ENCODE measurements around the gene GJD4. TPM values are rescaled to one million over a fixed set of nuclear protein-coding genes. Genes with fewer than 3 reads are reported as not detected.

GJD4 gene
- total and polyA plus RNA-seq, 4 donors: not detected

DNA sequence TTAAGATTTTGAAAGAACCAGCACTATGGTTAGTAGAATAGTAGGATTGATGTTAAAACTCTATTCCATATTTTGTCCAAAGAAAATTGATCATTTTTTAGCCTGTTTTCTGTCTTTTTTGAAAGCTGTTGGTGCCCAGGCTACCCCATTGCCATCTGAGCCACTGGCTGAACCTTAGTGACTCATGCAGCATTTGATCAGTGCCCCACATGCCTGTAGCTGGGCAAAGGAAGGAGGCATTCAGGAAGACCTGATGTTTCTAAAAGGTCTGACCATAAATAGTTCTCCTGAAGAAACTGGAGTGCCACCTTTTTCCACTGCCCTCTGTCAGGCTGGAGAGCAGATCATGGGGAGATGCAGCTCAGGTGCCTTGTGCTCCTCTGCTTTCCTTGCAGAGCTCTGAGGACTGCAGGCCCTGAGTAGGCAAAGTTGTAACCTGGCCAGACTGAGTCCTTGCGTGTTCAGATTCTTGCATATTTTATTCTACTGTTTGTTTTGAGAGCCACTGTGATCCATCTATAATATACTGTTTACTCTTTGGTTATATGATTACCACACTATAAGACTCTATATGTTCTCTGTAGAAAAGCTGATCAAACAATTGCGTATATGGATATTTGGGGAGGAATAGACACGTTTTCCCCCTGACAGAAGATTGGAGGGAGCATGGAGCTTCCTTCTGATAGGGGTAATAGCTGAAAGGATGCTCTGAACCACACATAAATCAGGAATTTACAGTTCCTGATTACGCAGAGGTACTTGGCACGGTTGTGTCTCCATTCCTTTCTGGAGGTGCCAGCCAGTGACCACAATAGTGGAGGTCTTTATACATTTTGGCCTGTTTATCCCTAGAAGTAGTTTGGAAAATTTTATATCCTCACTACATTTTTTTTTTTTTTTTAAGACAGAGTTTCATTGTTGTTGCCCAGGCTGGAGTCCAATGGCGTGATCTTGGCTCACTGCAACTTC is 48.9 kb upstream of the GJD4 start:
- Histone ChIP-seq H3K27ac (ENCODE audit: low read depth in 1 of 2, low read length in 2 of 2) (no peak overlapping the region), H3K4me3 (ENCODE audit: low read depth in 1 of 3, low read length in 3 of 3) (no peak overlapping the region), H3K4me1 (ENCODE audit: control insufficient read depth in 4 of 4, insufficient read depth in 4 of 4, low read length in 3 of 4) (no peaks in the 10 kb centered on the region), H3K27me3 (ENCODE audit: control insufficient read depth in 4 of 4, insufficient read depth in 4 of 4, low read length in 3 of 4) (no peaks in the 10 kb centered on the region), H3K9ac (ENCODE audit: low read depth in 1 of 2, low read length in 2 of 2) (no peak overlapping the region), H3K36me3 (ENCODE audit: control insufficient read depth in 4 of 4, insufficient read depth in 3 of 4, low read depth in 1 of 4, low read length in 3 of 4) (peaks cover 0 to 17% (median 8%) of the 10 kb centered on the region in 4 donors), H3K9me3 (ENCODE audit: control insufficient read depth in 4 of 4, low read length in 3 of 4) (no peaks in the 10 kb centered on the region)
- WGBS: 93% methylated on average over 6 of the region's 6 CpGs
- TF ChIP-seq, protein P1, sequence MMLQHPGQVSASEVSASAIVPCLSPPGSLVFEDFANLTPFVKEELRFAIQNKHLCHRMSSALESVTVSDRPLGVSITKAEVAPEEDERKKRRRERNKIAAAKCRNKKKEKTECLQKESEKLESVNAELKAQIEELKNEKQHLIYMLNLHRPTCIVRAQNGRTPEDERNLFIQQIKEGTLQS (IDR thresholded peaks at IDR 0.05): no peak
- TF ChIP-seq SP1 (IDR thresholded peaks at IDR 0.05) (no peak), HNF4G (IDR thresholded peaks at IDR 0.05) (no peak), FOXA1 (IDR thresholded peaks at IDR 0.05) (no peak), NR2F2 (IDR thresholded peaks at IDR 0.05) (no peak), RXRA (IDR thresholded peaks at IDR 0.05) (no peak), RAD21 (IDR thresholded peaks at IDR 0.05) (no peak), ZBTB33 (IDR thresholded peaks at IDR 0.05) (no peak), GABPA (IDR thresholded peaks at IDR 0.05 in 1 of 2, conservative IDR thresholded peaks at IDR 0.05 in 1 of 2) (no peak), TAF1 (conservative IDR thresholded peaks at IDR 0.05) (no peak), HNF4A (conservative IDR thresholded peaks at IDR 0.05) (no peak), FOXA2 (IDR thresholded peaks at IDR 0.05) (no peak), YY1 (IDR thresholded peaks at IDR 0.05) (no peak), EGR1 (IDR thresholded peaks at IDR 0.05; ENCODE audit: low read depth in 2 of 2) (no peak), JUND (IDR thresholded peaks at IDR 0.05) (no peak)
- TF ChIP-seq, protein P2, sequence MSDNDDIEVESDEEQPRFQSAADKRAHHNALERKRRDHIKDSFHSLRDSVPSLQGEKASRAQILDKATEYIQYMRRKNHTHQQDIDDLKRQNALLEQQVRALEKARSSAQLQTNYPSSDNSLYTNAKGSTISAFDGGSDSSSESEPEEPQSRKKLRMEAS (IDR thresholded peaks at IDR 0.05): no peak
- TF ChIP-seq, protein P3, sequence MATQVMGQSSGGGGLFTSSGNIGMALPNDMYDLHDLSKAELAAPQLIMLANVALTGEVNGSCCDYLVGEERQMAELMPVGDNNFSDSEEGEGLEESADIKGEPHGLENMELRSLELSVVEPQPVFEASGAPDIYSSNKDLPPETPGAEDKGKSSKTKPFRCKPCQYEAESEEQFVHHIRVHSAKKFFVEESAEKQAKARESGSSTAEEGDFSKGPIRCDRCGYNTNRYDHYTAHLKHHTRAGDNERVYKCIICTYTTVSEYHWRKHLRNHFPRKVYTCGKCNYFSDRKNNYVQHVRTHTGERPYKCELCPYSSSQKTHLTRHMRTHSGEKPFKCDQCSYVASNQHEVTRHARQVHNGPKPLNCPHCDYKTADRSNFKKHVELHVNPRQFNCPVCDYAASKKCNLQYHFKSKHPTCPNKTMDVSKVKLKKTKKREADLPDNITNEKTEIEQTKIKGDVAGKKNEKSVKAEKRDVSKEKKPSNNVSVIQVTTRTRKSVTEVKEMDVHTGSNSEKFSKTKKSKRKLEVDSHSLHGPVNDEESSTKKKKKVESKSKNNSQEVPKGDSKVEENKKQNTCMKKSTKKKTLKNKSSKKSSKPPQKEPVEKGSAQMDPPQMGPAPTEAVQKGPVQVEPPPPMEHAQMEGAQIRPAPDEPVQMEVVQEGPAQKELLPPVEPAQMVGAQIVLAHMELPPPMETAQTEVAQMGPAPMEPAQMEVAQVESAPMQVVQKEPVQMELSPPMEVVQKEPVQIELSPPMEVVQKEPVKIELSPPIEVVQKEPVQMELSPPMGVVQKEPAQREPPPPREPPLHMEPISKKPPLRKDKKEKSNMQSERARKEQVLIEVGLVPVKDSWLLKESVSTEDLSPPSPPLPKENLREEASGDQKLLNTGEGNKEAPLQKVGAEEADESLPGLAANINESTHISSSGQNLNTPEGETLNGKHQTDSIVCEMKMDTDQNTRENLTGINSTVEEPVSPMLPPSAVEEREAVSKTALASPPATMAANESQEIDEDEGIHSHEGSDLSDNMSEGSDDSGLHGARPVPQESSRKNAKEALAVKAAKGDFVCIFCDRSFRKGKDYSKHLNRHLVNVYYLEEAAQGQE (IDR thresholded peaks at IDR 0.05): no peak
- TF ChIP-seq, protein P4, sequence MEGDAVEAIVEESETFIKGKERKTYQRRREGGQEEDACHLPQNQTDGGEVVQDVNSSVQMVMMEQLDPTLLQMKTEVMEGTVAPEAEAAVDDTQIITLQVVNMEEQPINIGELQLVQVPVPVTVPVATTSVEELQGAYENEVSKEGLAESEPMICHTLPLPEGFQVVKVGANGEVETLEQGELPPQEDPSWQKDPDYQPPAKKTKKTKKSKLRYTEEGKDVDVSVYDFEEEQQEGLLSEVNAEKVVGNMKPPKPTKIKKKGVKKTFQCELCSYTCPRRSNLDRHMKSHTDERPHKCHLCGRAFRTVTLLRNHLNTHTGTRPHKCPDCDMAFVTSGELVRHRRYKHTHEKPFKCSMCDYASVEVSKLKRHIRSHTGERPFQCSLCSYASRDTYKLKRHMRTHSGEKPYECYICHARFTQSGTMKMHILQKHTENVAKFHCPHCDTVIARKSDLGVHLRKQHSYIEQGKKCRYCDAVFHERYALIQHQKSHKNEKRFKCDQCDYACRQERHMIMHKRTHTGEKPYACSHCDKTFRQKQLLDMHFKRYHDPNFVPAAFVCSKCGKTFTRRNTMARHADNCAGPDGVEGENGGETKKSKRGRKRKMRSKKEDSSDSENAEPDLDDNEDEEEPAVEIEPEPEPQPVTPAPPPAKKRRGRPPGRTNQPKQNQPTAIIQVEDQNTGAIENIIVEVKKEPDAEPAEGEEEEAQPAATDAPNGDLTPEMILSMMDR (IDR thresholded peaks at IDR 0.05; ENCODE audit: low read depth, low read length, missing input control): no peak
- DNase-seq (ENCODE audit: low spot score): no peak
